ENCODE data around the gene HDAC5.

GRCh38 chr17:44115585-44116415 lies 7.6 kb downstream of the HDAC5 start:
- TF ChIP-seq BACH1 (IDR thresholded peaks at IDR 0.05; ENCODE audit: low read length) (peak; percentile 89), EP300 (IDR thresholded peaks at IDR 0.05; ENCODE audit: borderline replicate concordance in 1 of 2, low read depth in 2 of 2, low read length in 2 of 2) (no peak), POLR2AphosphoS5 (IDR thresholded peaks at IDR 0.05; ENCODE audit: low read depth, low read length) (no peak), RXRA (IDR thresholded peaks at IDR 0.05; ENCODE audit: insufficient read depth, low read depth, low read length) (no peak), POLR2A (IDR thresholded peaks at IDR 0.05; ENCODE audit: control extremely low read depth in 1 of 2, low read depth in 2 of 2, low read length in 2 of 2) (no peak), GABPA (IDR thresholded peaks at IDR 0.05; ENCODE audit: borderline replicate concordance, insufficient read depth, low read length) (no peak), TAF1 (IDR thresholded peaks at IDR 0.05; ENCODE audit: low read depth, low read length) (no peak), TCF12 (IDR thresholded peaks at IDR 0.05; ENCODE audit: low read depth, low read length) (no peak), CHD2 (IDR thresholded peaks at IDR 0.05; ENCODE audit: low read length) (no peak)
- TF ChIP-seq, protein P1, sequence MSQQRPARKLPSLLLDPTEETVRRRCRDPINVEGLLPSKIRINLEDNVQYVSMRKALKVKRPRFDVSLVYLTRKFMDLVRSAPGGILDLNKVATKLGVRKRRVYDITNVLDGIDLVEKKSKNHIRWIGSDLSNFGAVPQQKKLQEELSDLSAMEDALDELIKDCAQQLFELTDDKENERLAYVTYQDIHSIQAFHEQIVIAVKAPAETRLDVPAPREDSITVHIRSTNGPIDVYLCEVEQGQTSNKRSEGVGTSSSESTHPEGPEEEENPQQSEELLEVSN (IDR thresholded peaks at IDR 0.05): no peak
- TF ChIP-seq, protein P2, sequence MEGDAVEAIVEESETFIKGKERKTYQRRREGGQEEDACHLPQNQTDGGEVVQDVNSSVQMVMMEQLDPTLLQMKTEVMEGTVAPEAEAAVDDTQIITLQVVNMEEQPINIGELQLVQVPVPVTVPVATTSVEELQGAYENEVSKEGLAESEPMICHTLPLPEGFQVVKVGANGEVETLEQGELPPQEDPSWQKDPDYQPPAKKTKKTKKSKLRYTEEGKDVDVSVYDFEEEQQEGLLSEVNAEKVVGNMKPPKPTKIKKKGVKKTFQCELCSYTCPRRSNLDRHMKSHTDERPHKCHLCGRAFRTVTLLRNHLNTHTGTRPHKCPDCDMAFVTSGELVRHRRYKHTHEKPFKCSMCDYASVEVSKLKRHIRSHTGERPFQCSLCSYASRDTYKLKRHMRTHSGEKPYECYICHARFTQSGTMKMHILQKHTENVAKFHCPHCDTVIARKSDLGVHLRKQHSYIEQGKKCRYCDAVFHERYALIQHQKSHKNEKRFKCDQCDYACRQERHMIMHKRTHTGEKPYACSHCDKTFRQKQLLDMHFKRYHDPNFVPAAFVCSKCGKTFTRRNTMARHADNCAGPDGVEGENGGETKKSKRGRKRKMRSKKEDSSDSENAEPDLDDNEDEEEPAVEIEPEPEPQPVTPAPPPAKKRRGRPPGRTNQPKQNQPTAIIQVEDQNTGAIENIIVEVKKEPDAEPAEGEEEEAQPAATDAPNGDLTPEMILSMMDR (IDR thresholded peaks at IDR 0.05; ENCODE audit: control extremely low read depth in 1 of 3, insufficient read depth in 1 of 3, low read depth in 1 of 3, low read length in 3 of 3): peak; percentile 72 to 89 (median 78)

Measured in H1 (cell line).